Measurements from ENCODE around the gene RUNX2. TPM values are rescaled to one million over a fixed set of nuclear protein-coding genes. Genes with fewer than 3 reads are reported as not detected.

Gene RUNX2
- total and polyA plus RNA-seq, 2 donors from 2014 or later = 2.3 to 4.7 TPM

DNA sequence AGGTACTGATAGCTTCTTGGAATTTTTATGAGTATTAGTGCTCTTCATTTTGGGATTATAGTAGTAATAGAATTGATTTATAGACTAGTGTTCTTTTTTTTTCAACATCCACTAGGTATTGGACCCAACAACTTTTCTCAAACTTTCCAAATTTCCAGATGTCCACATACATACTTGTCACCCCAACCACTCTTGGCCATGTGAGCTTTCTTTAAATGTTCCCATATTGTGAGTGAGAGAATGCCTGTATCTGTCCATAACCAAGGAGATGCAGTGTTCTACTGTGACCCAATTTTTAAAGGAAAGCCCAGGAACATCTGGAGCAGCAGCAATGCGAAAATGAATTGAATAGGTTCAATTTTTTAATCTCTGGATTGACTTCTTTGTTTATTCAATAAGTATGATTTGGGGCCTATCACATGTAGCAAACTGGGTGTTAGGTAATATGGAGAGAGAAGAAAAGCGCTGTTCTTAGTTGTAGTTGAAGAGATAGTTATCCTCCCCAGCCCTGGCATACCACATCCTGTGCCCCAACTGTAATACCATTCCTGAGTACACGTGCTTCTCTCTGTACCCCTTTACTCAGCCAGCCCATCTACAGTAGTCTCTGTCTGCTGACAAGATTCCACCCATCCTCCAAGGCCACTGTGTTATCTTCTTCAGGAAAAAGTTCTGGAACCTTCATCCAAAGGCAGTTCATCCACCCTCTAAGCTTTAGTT, 166.4 kb downstream of the RUNX2 start:
- no peak overlapping the region for H3K4me3 ChIP-seq (ENCODE audit: low read length in 3 of 3)
- FAIRE-seq (no peak), DNase-seq (no peak)
- no peaks in the 10 kb centered on the region for H3K27me3 ChIP-seq (ENCODE audit: control insufficient read depth, insufficient read depth, low read length)
- no peaks in the 10 kb centered on the region for H3K36me3 ChIP-seq (ENCODE audit: control insufficient read depth in 2 of 3, insufficient read depth in 3 of 3, low read length in 3 of 3)
- H3K27ac ChIP-seq (ENCODE audit: low read depth in 2 of 2, low read length in 2 of 2) = no peak overlapping the region
- H3K9ac ChIP-seq (ENCODE audit: low read length in 3 of 3) = no peak overlapping the region
- TF ChIP-seq, protein P1, sequence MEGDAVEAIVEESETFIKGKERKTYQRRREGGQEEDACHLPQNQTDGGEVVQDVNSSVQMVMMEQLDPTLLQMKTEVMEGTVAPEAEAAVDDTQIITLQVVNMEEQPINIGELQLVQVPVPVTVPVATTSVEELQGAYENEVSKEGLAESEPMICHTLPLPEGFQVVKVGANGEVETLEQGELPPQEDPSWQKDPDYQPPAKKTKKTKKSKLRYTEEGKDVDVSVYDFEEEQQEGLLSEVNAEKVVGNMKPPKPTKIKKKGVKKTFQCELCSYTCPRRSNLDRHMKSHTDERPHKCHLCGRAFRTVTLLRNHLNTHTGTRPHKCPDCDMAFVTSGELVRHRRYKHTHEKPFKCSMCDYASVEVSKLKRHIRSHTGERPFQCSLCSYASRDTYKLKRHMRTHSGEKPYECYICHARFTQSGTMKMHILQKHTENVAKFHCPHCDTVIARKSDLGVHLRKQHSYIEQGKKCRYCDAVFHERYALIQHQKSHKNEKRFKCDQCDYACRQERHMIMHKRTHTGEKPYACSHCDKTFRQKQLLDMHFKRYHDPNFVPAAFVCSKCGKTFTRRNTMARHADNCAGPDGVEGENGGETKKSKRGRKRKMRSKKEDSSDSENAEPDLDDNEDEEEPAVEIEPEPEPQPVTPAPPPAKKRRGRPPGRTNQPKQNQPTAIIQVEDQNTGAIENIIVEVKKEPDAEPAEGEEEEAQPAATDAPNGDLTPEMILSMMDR (IDR thresholded peaks at IDR 0.05; ENCODE audit: borderline replicate concordance, extremely low read depth, insufficient read depth) = no peak
- intact Hi-C loops (cut with DNase I) = no loop called here
- H3K4me1 ChIP-seq (ENCODE audit: control insufficient read depth in 2 of 3, insufficient read depth in 2 of 3, low read depth in 1 of 3, low read length in 3 of 3) = no peaks in the 10 kb centered on the region
- H3K9me3 ChIP-seq (ENCODE audit: control insufficient read depth in 2 of 3, insufficient read depth in 1 of 3, low read length in 3 of 3) = no peaks in the 10 kb centered on the region

DNA sequence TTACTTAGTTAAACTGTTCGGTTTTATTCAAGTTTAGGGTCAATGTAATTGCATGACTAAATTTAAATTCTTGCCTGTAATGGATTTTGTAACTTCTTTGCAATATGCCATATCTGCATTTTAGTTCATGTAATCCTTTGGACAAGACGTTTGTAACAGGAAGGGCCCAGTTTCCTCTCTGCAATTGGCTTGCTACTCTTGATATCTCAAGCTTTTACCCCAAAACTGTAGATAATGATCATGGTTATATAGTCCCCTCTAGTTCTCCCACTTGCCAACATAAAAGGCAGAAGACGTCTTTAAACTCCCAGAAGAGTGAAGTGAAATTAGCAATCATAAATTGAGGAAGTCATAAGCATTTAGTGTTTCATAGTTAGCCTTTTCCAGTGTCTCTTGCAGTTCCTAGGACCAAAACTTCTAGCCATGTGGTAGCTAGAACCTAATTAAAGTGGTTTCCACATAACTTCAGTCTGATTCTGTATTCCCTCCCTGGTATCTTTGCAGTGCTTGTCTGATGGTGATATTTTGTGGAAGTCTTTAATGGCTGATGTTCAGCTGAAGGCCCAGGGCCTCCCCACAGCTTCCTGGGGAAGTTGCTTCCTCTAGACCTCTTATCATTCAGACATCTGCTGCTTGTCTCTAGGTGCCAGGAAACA, 167.4 kb downstream of the RUNX2 start:
- no peak overlapping the region for H3K27ac ChIP-seq (ENCODE audit: low read depth in 2 of 2, low read length in 2 of 2)
- no peak overlapping the region for H3K9ac ChIP-seq (ENCODE audit: low read length in 3 of 3)
- no peak overlapping the region for H3K4me3 ChIP-seq (ENCODE audit: low read length in 3 of 3)
- TF ChIP-seq, protein P1 (IDR thresholded peaks at IDR 0.05; ENCODE audit: borderline replicate concordance, extremely low read depth, insufficient read depth) = no peak
- H3K9me3 ChIP-seq (ENCODE audit: control insufficient read depth in 2 of 3, insufficient read depth in 1 of 3, low read length in 3 of 3) = no peaks in the 10 kb centered on the region
- H3K36me3 ChIP-seq (ENCODE audit: control insufficient read depth in 2 of 3, insufficient read depth in 3 of 3, low read length in 3 of 3) = no peaks in the 10 kb centered on the region
- intact Hi-C loops (cut with DNase I) = no loop called here
- H3K27me3 ChIP-seq (ENCODE audit: control insufficient read depth, insufficient read depth, low read length) = no peaks in the 10 kb centered on the region
- H3K4me1 ChIP-seq (ENCODE audit: control insufficient read depth in 2 of 3, insufficient read depth in 2 of 3, low read depth in 1 of 3, low read length in 3 of 3) = no peaks in the 10 kb centered on the region
- no peak for FAIRE-seq
- no peak for DNase-seq

- no peak overlapping the region for H3K9ac ChIP-seq (ENCODE audit: low read length in 3 of 3)
- no peaks in the 10 kb centered on the region for H3K27me3 ChIP-seq (ENCODE audit: control insufficient read depth, insufficient read depth, low read length)
- no peaks in the 10 kb centered on the region for H3K4me1 ChIP-seq (ENCODE audit: control insufficient read depth in 2 of 3, insufficient read depth in 2 of 3, low read depth in 1 of 3, low read length in 3 of 3)
- TF ChIP-seq, protein P1 (IDR thresholded peaks at IDR 0.05; ENCODE audit: borderline replicate concordance, extremely low read depth, insufficient read depth) = no peak
- H3K9me3 ChIP-seq (ENCODE audit: control insufficient read depth in 2 of 3, insufficient read depth in 1 of 3, low read length in 3 of 3) = no peaks in the 10 kb centered on the region
- no peak overlapping the region for H3K4me3 ChIP-seq (ENCODE audit: low read length in 3 of 3)
- DNase-seq (no peak), FAIRE-seq (no peak)
- H3K27ac ChIP-seq (ENCODE audit: low read depth in 2 of 2, low read length in 2 of 2) = no peak overlapping the region
- no peaks in the 10 kb centered on the region for H3K36me3 ChIP-seq (ENCODE audit: control insufficient read depth in 2 of 3, insufficient read depth in 3 of 3, low read length in 3 of 3)
- intact Hi-C loops (cut with DNase I) = no loop called here
Observed at GRCh38 chr6:45496085-45496433, 167.9 kb downstream of the RUNX2 start.
